ENCODE results near the gene TTYH1.
"Not testable (repeated sequence)": the region's sequence is repeated elsewhere in the genome, so short reads cannot be mapped to it uniquely, and the experiment has no call there.

The TTYH1 gene

GRCh38 chr19:54440641-54441040 lies 25.4 kb downstream of the TTYH1 start:
- H3K27me3 ChIP-seq (ENCODE audit: control insufficient read depth in 3 of 3, insufficient read depth in 3 of 3, low read depth in 1 of 3, low read length in 3 of 3) = no peaks in the 10 kb centered on the region
- H3K27ac ChIP-seq (replicated peaks; ENCODE audit: low read length) = no peak overlapping the region
- no peak overlapping the region for H3K14ac ChIP-seq (ENCODE audit: low read length)
- H3K18ac ChIP-seq (ENCODE audit: low read length) = no peak overlapping the region
- DNase-seq (ENCODE audit: low spot score) = no peak
- H2BK5ac ChIP-seq (ENCODE audit: low read length) = no peak overlapping the region
- H4K91ac ChIP-seq (ENCODE audit: low read depth, low read length, poor library complexity) = no peak overlapping the region
- H2BK12ac ChIP-seq (ENCODE audit: low read length) = no peak overlapping the region
- peaks cover 4 to 46% of the 10 kb centered on the region in 2 donors for H3K36me3 ChIP-seq (replicated peaks in 1 of 2; ENCODE audit: control insufficient read depth in 2 of 2, insufficient read depth in 2 of 2, low read length in 2 of 2)
- no peaks in the 10 kb centered on the region for H3K9me3 ChIP-seq (replicated peaks in 1 of 2; ENCODE audit: control insufficient read depth in 2 of 2, insufficient read depth in 1 of 2, low read depth in 1 of 2, low read length in 2 of 2)
- H3K4me3 ChIP-seq (ENCODE audit: low read length in 2 of 2) = no peak overlapping the region
- H3K4ac ChIP-seq (ENCODE audit: low read length) = no peak overlapping the region
- peaks cover 19 to 21% of the 10 kb centered on the region in 2 donors for H3K4me1 ChIP-seq (ENCODE audit: control insufficient read depth in 2 of 2, insufficient read depth in 1 of 2, low read depth in 1 of 2, low read length in 2 of 2)
- no peak overlapping the region for H2BK120ac ChIP-seq (ENCODE audit: low read depth, low read length)
- no peak overlapping the region for H2BK15ac ChIP-seq (ENCODE audit: low read length)
- H3K4me2 ChIP-seq (ENCODE audit: insufficient read depth, low read length, poor library complexity, severe bottlenecking) = no peak overlapping the region
- WGBS, 2 donors (ENCODE audit: extremely low coverage in 2 of 2, insufficient read length in 2 of 2, insufficient replicate concordance in 1 of 2) = no CpG with 5 or more reads among the region's 5 CpGs
- peaks cover 3% of the 10 kb centered on the region for H3K79me1 ChIP-seq (ENCODE audit: low read depth, low read length)
- H4K8ac ChIP-seq (ENCODE audit: low read depth, low read length) = no peak overlapping the region
- no peak overlapping the region for H2AFZ ChIP-seq (ENCODE audit: low read length)
- H3K23ac ChIP-seq (ENCODE audit: low read depth, low read length, poor library complexity) = no peak overlapping the region
- H3K9ac ChIP-seq (ENCODE audit: low read depth, low read length, poor library complexity) = no peak overlapping the region
- no peak overlapping the region for H2AK5ac ChIP-seq (ENCODE audit: low read depth, low read length)

GRCh38 chr19:54444737-54445136 lies 29.5 kb downstream of the TTYH1 start:
- no peak overlapping the region for H2BK120ac ChIP-seq (ENCODE audit: low read depth, low read length)
- WGBS, 2 donors (ENCODE audit: extremely low coverage in 2 of 2, insufficient read length in 2 of 2, insufficient replicate concordance in 1 of 2) = no CpG with 5 or more reads among the region's 7 CpGs

DNA sequence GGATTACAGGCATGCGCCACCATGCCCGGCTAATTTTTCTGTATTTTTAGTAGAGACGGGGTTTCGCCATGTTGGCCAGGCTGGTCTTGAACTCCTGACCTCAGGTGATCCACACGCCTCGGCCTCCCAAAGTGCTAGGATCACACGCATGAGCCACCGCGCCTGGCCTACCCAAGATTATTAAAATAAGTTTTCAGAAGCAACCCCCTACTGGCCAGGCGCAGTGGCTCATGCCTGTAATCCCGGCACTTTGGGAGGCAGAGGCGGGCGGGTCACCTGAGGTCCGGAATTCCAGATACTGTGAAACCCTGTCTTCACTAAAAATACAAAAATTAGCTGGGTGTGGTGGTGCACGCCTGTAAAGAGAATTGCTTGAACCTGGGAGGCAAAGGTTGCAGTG lies 31.1 kb downstream of the TTYH1 start:
- H3K4me1 ChIP-seq (ENCODE audit: control insufficient read depth in 2 of 2, insufficient read depth in 1 of 2, low read depth in 1 of 2, low read length in 2 of 2); H3K4me2 ChIP-seq (ENCODE audit: insufficient read depth, low read length, poor library complexity, severe bottlenecking); H2BK5ac ChIP-seq (ENCODE audit: low read length); H3K14ac ChIP-seq (ENCODE audit: low read length); H3K9ac ChIP-seq (ENCODE audit: low read depth, low read length, poor library complexity); H3K4me3 ChIP-seq (ENCODE audit: low read length in 2 of 2); H3K18ac ChIP-seq (ENCODE audit: low read length); H3K9me3 ChIP-seq (replicated peaks in 1 of 2; ENCODE audit: control insufficient read depth in 2 of 2, insufficient read depth in 1 of 2, low read depth in 1 of 2, low read length in 2 of 2); H3K23ac ChIP-seq (ENCODE audit: low read depth, low read length, poor library complexity); H2BK12ac ChIP-seq (ENCODE audit: low read length); H3K27ac ChIP-seq (replicated peaks; ENCODE audit: low read length); H4K91ac ChIP-seq (ENCODE audit: low read depth, low read length, poor library complexity); H2AK5ac ChIP-seq (ENCODE audit: low read depth, low read length); H2BK120ac ChIP-seq (ENCODE audit: low read depth, low read length); H2BK15ac ChIP-seq (ENCODE audit: low read length); H2AFZ ChIP-seq (ENCODE audit: low read length); H4K8ac ChIP-seq (ENCODE audit: low read depth, low read length); H3K4ac ChIP-seq (ENCODE audit: low read length); H3K27me3 ChIP-seq (ENCODE audit: control insufficient read depth in 3 of 3, insufficient read depth in 3 of 3, low read depth in 1 of 3, low read length in 3 of 3); DNase-seq (ENCODE audit: low spot score): not testable (repeated sequence)
- Histone ChIP-seq H3K79me1 (ENCODE audit: low read depth, low read length) (peaks cover 14% of the 10 kb centered on the region), H3K36me3 (replicated peaks in 1 of 2; ENCODE audit: control insufficient read depth in 2 of 2, insufficient read depth in 2 of 2, low read length in 2 of 2) (peaks cover 7 to 52% of the 10 kb centered on the region in 2 donors)
- no CpG with 5 or more reads among the region's 15 CpGs for WGBS, 2 donors (ENCODE audit: extremely low coverage in 2 of 2, insufficient read length in 2 of 2, insufficient replicate concordance in 1 of 2)

More at GRCh38 chr19:54444737-54445136, 29.5 kb downstream of the TTYH1 start:
- Histone ChIP-seq H4K8ac (ENCODE audit: low read depth, low read length) (no peak overlapping the region), H3K14ac (ENCODE audit: low read length) (no peak overlapping the region), H4K91ac (ENCODE audit: low read depth, low read length, poor library complexity) (no peak overlapping the region), H3K18ac (ENCODE audit: low read length) (no peak overlapping the region), H2BK12ac (ENCODE audit: low read length) (no peak overlapping the region), H3K4me3 (ENCODE audit: low read length in 2 of 2) (no peak overlapping the region), H3K79me1 (ENCODE audit: low read depth, low read length) (peaks cover 10% of the 10 kb centered on the region), H3K4me2 (ENCODE audit: insufficient read depth, low read length, poor library complexity, severe bottlenecking) (no peak overlapping the region), H2AK5ac (ENCODE audit: low read depth, low read length) (no peak overlapping the region), H2BK5ac (ENCODE audit: low read length) (no peak overlapping the region), H3K27ac (replicated peaks; ENCODE audit: low read length) (no peak overlapping the region), H2AFZ (ENCODE audit: low read length) (no peak overlapping the region), H3K9me3 (replicated peaks in 1 of 2; ENCODE audit: control insufficient read depth in 2 of 2, insufficient read depth in 1 of 2, low read depth in 1 of 2, low read length in 2 of 2) (no peaks in the 10 kb centered on the region), H3K27me3 (ENCODE audit: control insufficient read depth in 3 of 3, insufficient read depth in 3 of 3, low read depth in 1 of 3, low read length in 3 of 3) (no peaks in the 10 kb centered on the region), H3K23ac (ENCODE audit: low read depth, low read length, poor library complexity) (no peak overlapping the region), H3K9ac (ENCODE audit: low read depth, low read length, poor library complexity) (no peak overlapping the region), H3K36me3 (replicated peaks in 1 of 2; ENCODE audit: control insufficient read depth in 2 of 2, insufficient read depth in 2 of 2, low read length in 2 of 2) (peaks cover 1 to 46% of the 10 kb centered on the region in 2 donors), H3K4me1 (ENCODE audit: control insufficient read depth in 2 of 2, insufficient read depth in 1 of 2, low read depth in 1 of 2, low read length in 2 of 2) (no peaks in the 10 kb centered on the region), H2BK15ac (ENCODE audit: low read length) (no peak overlapping the region), H3K4ac (ENCODE audit: low read length) (no peak overlapping the region)
- no peak for DNase-seq (ENCODE audit: low spot score)

- no peak overlapping the region for H3K23ac ChIP-seq (ENCODE audit: low read depth, low read length, poor library complexity)
- WGBS, 2 donors (ENCODE audit: extremely low coverage in 2 of 2, insufficient read length in 2 of 2, insufficient replicate concordance in 1 of 2) = no CpG with 5 or more reads among the region's 34 CpGs
- no peak overlapping the region for H2BK15ac ChIP-seq (ENCODE audit: low read length)
- H3K18ac ChIP-seq (ENCODE audit: low read length) = no peak overlapping the region
- no peak overlapping the region for H2BK5ac ChIP-seq (ENCODE audit: low read length)
- no peak overlapping the region for H2AK5ac ChIP-seq (ENCODE audit: low read depth, low read length)
- no peak overlapping the region for H2BK120ac ChIP-seq (ENCODE audit: low read depth, low read length)
- H4K8ac ChIP-seq (ENCODE audit: low read depth, low read length) = no peak overlapping the region
- H3K27ac ChIP-seq (replicated peaks; ENCODE audit: low read length) = no peak overlapping the region
- no peak overlapping the region for H3K4ac ChIP-seq (ENCODE audit: low read length)
- DNase-seq (ENCODE audit: low spot score) = no peak
- H3K27me3 ChIP-seq (ENCODE audit: control insufficient read depth in 3 of 3, insufficient read depth in 3 of 3, low read depth in 1 of 3, low read length in 3 of 3) = no peaks in the 10 kb centered on the region
- H2AFZ ChIP-seq (ENCODE audit: low read length) = peak overlapping the region; percentile 88
- H3K4me1 ChIP-seq (ENCODE audit: control insufficient read depth in 2 of 2, insufficient read depth in 1 of 2, low read depth in 1 of 2, low read length in 2 of 2) = peaks cover 0 to 4% of the 10 kb centered on the region in 2 donors
- peaks cover 26 to 61% of the 10 kb centered on the region in 2 donors for H3K36me3 ChIP-seq (replicated peaks in 1 of 2; ENCODE audit: control insufficient read depth in 2 of 2, insufficient read depth in 2 of 2, low read length in 2 of 2)
- no peaks in the 10 kb centered on the region for H3K9me3 ChIP-seq (replicated peaks in 1 of 2; ENCODE audit: control insufficient read depth in 2 of 2, insufficient read depth in 1 of 2, low read depth in 1 of 2, low read length in 2 of 2)
- peak overlapping the region; percentile 56 for H3K4me2 ChIP-seq (ENCODE audit: insufficient read depth, low read length, poor library complexity, severe bottlenecking)
- H4K91ac ChIP-seq (ENCODE audit: low read depth, low read length, poor library complexity) = no peak overlapping the region
- peaks cover 30% of the 10 kb centered on the region for H3K79me1 ChIP-seq (ENCODE audit: low read depth, low read length)
- peak overlapping the region; percentile 85 to 89 for H3K4me3 ChIP-seq (ENCODE audit: low read length in 2 of 2)
- H3K9ac ChIP-seq (ENCODE audit: low read depth, low read length, poor library complexity) = peak overlapping the region; percentile 97
- no peak overlapping the region for H3K14ac ChIP-seq (ENCODE audit: low read length)
- H2BK12ac ChIP-seq (ENCODE audit: low read length) = no peak overlapping the region
These were observed 32.9 kb downstream of the TTYH1 start for GRCh38 chr19:54448040-54448773.
